Measurements from ENCODE around the gene GPX3. TPM values are rescaled to one million over a fixed set of nuclear protein-coding genes. Genes with fewer than 3 reads are reported as not detected.

Gene GPX3
- total RNA-seq, 1 experiment from 2014 or later = 20.4 TPM

- Histone ChIP-seq H3K4ac (ENCODE audit: low read depth, low read length) (no peak overlapping the region), H4K5ac (ENCODE audit: insufficient read length, low read depth, low read length) (no peak overlapping the region), H3K79me2 (ENCODE audit: insufficient read depth, low read length) (no peaks in the 10 kb centered on the region), H4K20me1 (ENCODE audit: control insufficient read depth, insufficient read depth, insufficient read length) (no peaks in the 10 kb centered on the region), H2AFZ (ENCODE audit: low read length) (no peak overlapping the region), H3K14ac (ENCODE audit: insufficient read depth, low read length) (no peak overlapping the region), H2BK20ac (ENCODE audit: low read depth, low read length, poor library complexity, severe bottlenecking) (no peak overlapping the region), H3K56ac (ENCODE audit: insufficient read length, low read depth, low read length) (no peak overlapping the region), H3K23ac (ENCODE audit: insufficient read length, low read depth, low read length) (no peak overlapping the region), H3K79me1 (ENCODE audit: insufficient read depth, low read depth, low read length, poor library complexity, severe bottlenecking) (peaks cover 2% of the 10 kb centered on the region), H3K23me2 (ENCODE audit: insufficient read length, low read depth, low read length, poor library complexity, severe bottlenecking) (no peaks in the 10 kb centered on the region), H2BK120ac (ENCODE audit: low read depth, low read length, poor library complexity, severe bottlenecking) (no peak overlapping the region), H2AK5ac (ENCODE audit: insufficient read length, low read length) (no peak overlapping the region), H3K4me1 (ENCODE audit: insufficient read depth, low read length) (no peaks in the 10 kb centered on the region), H3K18ac (ENCODE audit: insufficient read length, low read depth, low read length) (no peak overlapping the region), H3T11ph (ENCODE audit: low read length) (no peak overlapping the region), H3K9me3 (ENCODE audit: control insufficient read depth, low read depth, low read length) (no peaks in the 10 kb centered on the region), H4K91ac (ENCODE audit: insufficient read length, low read depth, low read length) (no peak overlapping the region), H2BK12ac (ENCODE audit: insufficient read length, low read depth, low read length) (no peak overlapping the region), H2BK15ac (ENCODE audit: low read depth, low read length) (no peak overlapping the region), H3K9ac (ENCODE audit: extremely low read depth, insufficient read length, low read length) (no peak overlapping the region), H3K27ac (ENCODE audit: insufficient read length, low read depth, low read length) (no peak overlapping the region), H3K4me2 (ENCODE audit: insufficient read depth, insufficient read length, low read length) (no peak overlapping the region), H2BK5ac (ENCODE audit: insufficient read length, low read length) (no peak overlapping the region), H3K27me3 (ENCODE audit: insufficient read depth, low read length) (no peaks in the 10 kb centered on the region), H4K8ac (replicated peaks; ENCODE audit: insufficient read length, low read depth, low read length) (no peak overlapping the region)
- DNase-seq = no peak
- H3K36me3 Mint-ChIP-seq (ENCODE audit: insufficient read depth in 1 of 3, low read depth in 3 of 3) = peaks cover 2 to 13% (median 13%) of the 10 kb centered on the region in 3 experiments; a peak in 6 of 7 replicates
- no peaks in the 10 kb centered on the region for H3K27me3 Mint-ChIP-seq (ENCODE audit: low read depth)
- H3K4me1 Mint-ChIP-seq = peaks cover 21 to 24% of the 10 kb centered on the region in 2 experiments
- no peak overlapping the region; a peak in 1 of 5 replicates for H3K4me3 Mint-ChIP-seq
- no CpG with 5 or more reads among the region's 14 CpGs for WGBS (ENCODE audit: extremely low coverage, insufficient read length, low lambda C conversion rate)
- TF ChIP-seq, protein P1, sequence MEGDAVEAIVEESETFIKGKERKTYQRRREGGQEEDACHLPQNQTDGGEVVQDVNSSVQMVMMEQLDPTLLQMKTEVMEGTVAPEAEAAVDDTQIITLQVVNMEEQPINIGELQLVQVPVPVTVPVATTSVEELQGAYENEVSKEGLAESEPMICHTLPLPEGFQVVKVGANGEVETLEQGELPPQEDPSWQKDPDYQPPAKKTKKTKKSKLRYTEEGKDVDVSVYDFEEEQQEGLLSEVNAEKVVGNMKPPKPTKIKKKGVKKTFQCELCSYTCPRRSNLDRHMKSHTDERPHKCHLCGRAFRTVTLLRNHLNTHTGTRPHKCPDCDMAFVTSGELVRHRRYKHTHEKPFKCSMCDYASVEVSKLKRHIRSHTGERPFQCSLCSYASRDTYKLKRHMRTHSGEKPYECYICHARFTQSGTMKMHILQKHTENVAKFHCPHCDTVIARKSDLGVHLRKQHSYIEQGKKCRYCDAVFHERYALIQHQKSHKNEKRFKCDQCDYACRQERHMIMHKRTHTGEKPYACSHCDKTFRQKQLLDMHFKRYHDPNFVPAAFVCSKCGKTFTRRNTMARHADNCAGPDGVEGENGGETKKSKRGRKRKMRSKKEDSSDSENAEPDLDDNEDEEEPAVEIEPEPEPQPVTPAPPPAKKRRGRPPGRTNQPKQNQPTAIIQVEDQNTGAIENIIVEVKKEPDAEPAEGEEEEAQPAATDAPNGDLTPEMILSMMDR (conservative IDR thresholded peaks at IDR 0.05) = no peak
- peak overlapping the region in 2 of 3 experiments; percentile 37 to 77; a peak in 2 of 7 replicates for H3K27ac Mint-ChIP-seq
- H3K9me3 Mint-ChIP-seq = no peaks in the 10 kb centered on the region
Observed at GRCh38 chr5:151067632-151068432, 47.4 kb downstream of the GPX3 start.

Measured in H9 (cell line).